ENCODE results near the gene SLC2A6. TPM values are rescaled to one million over a fixed set of nuclear protein-coding genes. Genes with fewer than 3 reads are reported as not detected.

SLC2A6 gene
- total and polyA plus RNA-seq, 10 of the 15 experiments (the other 5 are each of a cell fraction or from before 2014, with no cell fraction given): 1.1 to 37.9 (median 18.3) TPM

- TF ChIP-seq ZNF687 (IDR thresholded peaks at IDR 0.05) (no peak), JUND (IDR thresholded peaks at IDR 0.05; ENCODE audit: low read depth, low read length) (no peak), BCLAF1 (IDR thresholded peaks at IDR 0.05) (no peak), EED (IDR thresholded peaks at IDR 0.05; ENCODE audit: low read depth) (no peak), IKZF1 (conservative IDR thresholded peaks at IDR 0.05) (no peak), GATAD2B (conservative IDR thresholded peaks at IDR 0.05; ENCODE audit: low read depth) (no peak), ZZZ3 (IDR thresholded peaks at IDR 0.05; ENCODE audit: control insufficient read depth, insufficient read length, low read depth) (no peak), CHD4 (IDR thresholded peaks at IDR 0.05) (no peak), TBL1XR1 (IDR thresholded peaks at IDR 0.05; ENCODE audit: low read depth, low read length) (no peak), HSF1 (IDR thresholded peaks at IDR 0.05; ENCODE audit: low read depth, low read length) (no peak), SUZ12 (IDR thresholded peaks at IDR 0.05; ENCODE audit: unreplicated experiment) (no peak), TCF7 (IDR thresholded peaks at IDR 0.05; ENCODE audit: borderline replicate concordance) (no peak)
Measured at GRCh38 chr9:133516961-133517350, 38.1 kb upstream of the SLC2A6 start (continued).
